HG02973 (cell line): ENCODE results near the gene TP53TG3E.
"Not testable (repeated sequence)": the region's sequence is repeated elsewhere in the genome, so short reads cannot be mapped to it uniquely, and the experiment has no call there.

Experiments used
- ATAC-seq: cut with Tn5 transposase; IDR thresholded peaks from one replicate; pipeline ENCODE4 v1.9.1; 2021; ENCODE audit warnings: moderate library complexity; ENCODE audit not compliant: unreplicated experiment

TP53TG3E gene

DNA sequence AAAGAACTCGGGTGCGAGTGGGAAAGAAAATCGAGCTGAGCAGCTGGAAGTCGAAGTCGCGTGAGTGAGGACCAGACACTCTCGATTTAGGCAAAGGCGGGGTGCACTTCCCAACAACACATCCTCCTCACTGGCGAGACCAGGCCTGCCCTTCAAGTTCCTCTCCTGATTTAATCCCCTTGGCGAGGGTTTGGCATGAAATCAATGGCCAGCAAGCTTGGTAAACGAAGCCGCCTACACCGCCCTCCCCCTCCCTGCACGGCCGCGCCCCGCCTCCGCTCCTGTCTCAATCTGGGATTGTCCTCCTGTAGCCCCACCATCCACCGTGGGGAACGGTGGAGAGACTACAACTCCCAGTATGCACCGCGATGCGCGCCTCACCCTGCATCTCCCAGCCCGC, at the start of gene TP53TG3E:
TSS of gene TP53TG3E (plus strand) at position 301 of the 400 bp plus-strand sequence. CDS start at position 369, 68 bp downstream.
- not testable (repeated sequence) for ATAC-seq

DNA sequence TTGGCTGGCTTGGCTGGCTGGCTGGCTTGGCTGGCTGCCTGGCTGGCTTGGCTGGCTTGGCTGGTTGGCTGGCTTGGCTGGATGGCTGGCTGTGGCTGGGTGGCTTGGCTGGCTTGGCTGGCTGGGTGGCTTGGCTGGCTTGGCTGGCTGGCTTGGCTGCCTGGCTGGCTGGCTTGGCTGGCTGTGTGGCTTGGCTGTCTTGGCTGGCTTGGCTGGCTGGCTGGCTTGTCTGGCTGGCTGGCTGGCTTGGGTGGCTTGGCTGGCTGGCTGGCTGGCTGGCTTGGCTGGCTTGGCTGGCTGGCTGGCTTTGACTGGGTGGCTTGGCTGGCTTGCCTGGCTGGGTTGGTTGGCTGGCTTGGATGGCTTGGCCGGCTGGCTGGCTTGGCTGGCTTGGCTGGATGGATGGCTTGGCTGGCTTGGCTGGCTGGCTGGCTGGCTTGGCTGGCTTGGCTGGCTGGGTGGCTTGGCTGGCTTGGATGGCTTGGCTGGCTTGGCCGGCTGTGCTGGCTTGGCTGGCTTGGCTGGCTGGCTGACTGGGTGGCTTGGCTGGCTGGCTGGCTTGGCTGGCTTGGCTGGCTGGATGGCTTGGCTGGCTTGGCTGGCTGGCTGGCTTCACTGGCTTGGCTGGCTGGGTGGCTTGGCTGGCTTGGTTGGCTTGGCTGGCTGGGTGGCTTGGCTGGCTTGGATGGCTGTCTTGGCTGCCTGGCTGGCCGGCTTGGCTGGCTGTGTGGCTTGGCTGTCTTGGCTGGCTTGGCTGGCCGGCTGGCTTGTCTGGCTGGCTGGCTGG, 32.3 kb downstream of the TP53TG3E start:
- ATAC-seq, result not testable (repeated sequence)

DNA sequence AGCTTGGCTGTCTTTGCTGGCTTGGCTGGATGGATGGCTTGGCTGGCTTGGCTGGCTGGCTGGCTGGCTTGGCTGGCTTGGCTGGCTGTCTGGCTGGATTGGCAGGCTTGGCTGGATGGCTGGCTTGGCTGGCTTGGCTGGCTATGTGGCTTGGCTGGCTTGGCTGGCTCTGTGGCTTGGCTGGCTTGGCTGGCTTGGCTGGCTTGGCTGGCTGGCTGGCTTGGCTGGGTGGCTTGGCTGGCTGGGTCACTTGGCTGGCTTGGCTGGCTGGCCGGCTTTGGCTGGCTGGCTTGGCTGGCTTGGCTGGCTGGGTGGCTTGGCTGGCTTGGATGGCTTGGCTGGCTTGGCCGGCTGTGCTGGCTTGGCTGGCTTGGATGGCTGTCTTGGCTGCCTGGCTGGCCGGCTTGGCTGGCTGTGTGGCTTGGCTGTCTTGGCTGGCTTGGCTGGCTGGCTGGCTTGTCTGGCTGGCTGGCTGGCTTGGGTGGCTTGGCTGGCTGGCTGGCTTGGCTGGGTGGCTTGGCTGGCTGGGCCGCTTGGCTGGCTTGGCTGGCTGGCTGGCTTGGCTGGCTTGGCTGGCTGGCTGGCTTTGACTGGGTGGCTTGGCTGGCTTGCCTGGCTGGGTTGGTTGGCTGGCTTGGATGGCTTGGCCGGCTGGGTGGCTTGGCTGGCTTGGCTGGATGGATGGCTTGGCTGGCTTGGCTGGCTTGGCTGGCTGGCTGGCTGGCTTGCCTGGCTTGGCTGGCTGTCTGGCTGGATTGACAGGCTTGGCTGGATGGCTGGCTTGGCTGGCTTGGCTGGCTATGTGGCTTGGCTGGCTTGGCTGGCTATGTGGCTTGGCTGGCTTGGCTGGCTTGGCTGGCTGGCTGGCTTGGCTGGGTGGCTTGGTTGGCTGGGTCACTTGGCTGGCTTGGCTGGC, 33.8 kb downstream of the TP53TG3E start:
- not testable (repeated sequence) for ATAC-seq

DNA sequence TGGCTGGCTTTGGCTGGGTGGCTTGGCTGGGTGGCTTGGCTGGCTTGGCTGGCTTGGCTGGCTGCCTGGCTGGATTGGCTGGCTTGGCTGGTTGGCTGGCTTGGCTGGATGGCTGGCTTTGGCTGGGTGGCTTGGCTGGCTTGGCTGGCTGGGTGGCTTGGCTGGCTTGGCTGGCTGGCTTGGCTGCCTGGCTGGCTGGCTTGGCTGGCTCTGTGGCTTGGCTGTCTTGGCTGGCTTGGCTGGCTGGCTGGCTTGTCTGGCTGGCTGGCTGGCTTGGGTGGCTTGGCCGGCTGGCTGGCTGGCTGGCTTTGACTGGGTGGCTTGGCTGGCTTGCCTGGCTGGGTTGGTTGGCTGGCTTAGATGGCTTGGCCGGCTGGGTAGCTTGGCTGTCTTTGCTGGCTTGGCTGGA, 34.4 kb downstream of the TP53TG3E start:
- not testable (repeated sequence) for ATAC-seq

DNA sequence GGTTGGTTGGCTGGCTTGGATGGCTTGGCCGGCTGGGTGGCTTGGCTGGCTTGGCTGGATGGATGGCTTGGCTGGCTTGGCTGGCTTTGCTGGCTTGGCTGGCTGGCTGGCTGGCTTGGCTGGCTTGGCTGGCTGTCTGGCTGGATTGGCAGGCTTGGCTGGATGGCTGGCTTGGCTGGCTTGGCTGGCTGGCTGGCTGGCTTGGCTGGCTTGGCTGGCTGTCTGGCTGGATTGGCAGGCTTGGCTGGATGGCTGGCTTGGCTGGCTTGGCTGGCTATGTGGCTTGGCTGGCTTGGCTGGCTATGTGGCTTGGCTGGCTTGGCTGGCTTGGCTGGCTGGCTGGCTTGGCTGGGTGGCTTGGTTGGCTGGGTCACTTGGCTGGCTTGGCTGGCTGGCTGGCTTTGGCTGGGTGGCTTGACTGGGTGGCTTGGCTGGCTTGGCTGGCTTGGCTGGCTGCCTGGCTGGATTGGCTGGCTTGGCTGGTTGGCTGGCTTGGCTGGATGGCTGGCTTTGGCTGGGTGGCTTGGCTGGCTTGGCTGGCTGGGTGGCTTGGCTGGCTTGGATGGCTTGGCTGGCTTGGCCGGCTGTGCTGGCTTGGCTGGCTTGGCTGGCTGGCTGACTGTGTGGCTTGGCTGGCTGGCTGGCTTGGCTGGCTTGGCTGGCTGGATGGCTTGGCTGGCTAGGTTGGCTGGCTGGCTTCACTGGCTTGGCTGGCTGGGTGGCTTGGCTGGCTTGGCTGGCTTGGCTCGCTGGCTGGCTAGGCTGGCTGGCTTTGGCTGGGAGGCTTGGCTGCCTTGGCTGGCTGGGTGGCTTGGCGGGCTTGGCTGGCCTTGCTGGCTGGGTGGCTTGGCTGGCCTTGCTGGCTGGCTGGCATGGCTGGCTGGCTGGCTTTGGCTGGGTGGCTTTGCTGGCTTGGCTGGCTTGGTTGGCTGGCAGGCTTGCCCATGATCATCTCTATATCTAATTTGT, 35.3 kb downstream of the TP53TG3E start:
- ATAC-seq, result not testable (repeated sequence)
